SU-DHL-6 (cell line): ENCODE measurements around the gene CHD2.

ENCODE experiments used
- H2AFZ ChIP-seq: fragments of 200-600 bp; sonication (generic); 2 replicates; pipeline ENCODE4 v1.6.1; 2014; ENCODE audit warnings: low read depth, mild to moderate bottlenecking, moderate library complexity, mixed read lengths, antibody characterized with exemption, low read length; ENCODE audit not compliant: severe bottlenecking
- H3F3A ChIP-seq: fragments of 200-600 bp; shearing (Covaris generic); 2 replicates; pipeline ENCODE4 v1.6.0; 2016; ENCODE audit warnings: antibody characterized with exemption, mild to moderate bottlenecking; ENCODE audit not compliant: insufficient read depth
- H3K27ac ChIP-seq: fragments of 200-600 bp; sonication (generic); 2 replicates; pipeline ENCODE4 v1.5.1; 2016; ENCODE audit warnings: low read depth, mild to moderate bottlenecking, low read length, moderate library complexity, mixed read lengths
- H3K27me3 ChIP-seq: fragments of 200-600 bp; sonication (generic), shearing (Covaris generic); 2 replicates; pipeline ENCODE4 v1.6.0; 2014; ENCODE audit warnings: mild to moderate bottlenecking, low read length
- H3K36me3 ChIP-seq: fragments of 200-600 bp; sonication (generic); 2 replicates; pipeline ENCODE4 v1.6.1; 2014; ENCODE audit warnings: mild to moderate bottlenecking, low read length, mixed read lengths
- H3K4me2 ChIP-seq: fragments of 300-600, 200-600 bp; shearing (Covaris generic), sonication (generic); 2 replicates; pipeline ENCODE4 v1.6.0; 2014; ENCODE audit warnings: low read length, low read depth, mild to moderate bottlenecking; ENCODE audit not compliant: poor library complexity, severe bottlenecking
- H3K4me3 ChIP-seq: fragments of 200-600 bp; sonication (generic); 2 replicates; pipeline ENCODE4 v1.5.1; 2014; ENCODE audit warnings: antibody characterized with exemption, low read length, mild to moderate bottlenecking, mixed read lengths; ENCODE audit not compliant: insufficient read depth, poor library complexity, severe bottlenecking
- H3K79me2 ChIP-seq: fragments of 200-600 bp; sonication (generic); 2 replicates; pipeline ENCODE4 v1.6.1; 2014; ENCODE audit warnings: mild to moderate bottlenecking, low read length, moderate library complexity; ENCODE audit not compliant: insufficient read depth
- H3K9ac ChIP-seq: fragments of 200-600 bp; sonication (generic); 2 replicates; pipeline ENCODE4 v1.7.0; 2014; ENCODE audit warnings: mild to moderate bottlenecking, low read length
- H3K9me2 ChIP-seq: fragments of 200-600 bp; sonication (generic); replicated peaks from 2 replicates; pipeline ENCODE4 v1.6.1; 2014; ENCODE audit warnings: low read length; ENCODE audit not compliant: insufficient read depth
- H3K9me3 ChIP-seq: fragments of 200-600 bp; sonication (generic); 2 replicates; pipeline ENCODE4 v1.6.1; 2014; ENCODE audit warnings: low read length, mixed read lengths; ENCODE audit not compliant: insufficient read depth
- H4K20me1 ChIP-seq: fragments of 200-600 bp; sonication (generic); 2 replicates; pipeline ENCODE4 v1.6.1; 2014; ENCODE audit warnings: low read depth, mild to moderate bottlenecking, antibody characterized with exemption, low read length, moderate library complexity, mixed read lengths
- CTCF ChIP-seq: fragments of 200-600 bp; sonication (generic); IDR thresholded peaks from one replicate; pipeline ENCODE4 v1.5.1; 2017; ENCODE audit warnings: antibody characterized with exemption, mild to moderate bottlenecking, low read length, moderate library complexity; ENCODE audit not compliant: insufficient read depth, poor library complexity, severe bottlenecking
- EZH2phosphoT487 ChIP-seq: fragments of 200-600 bp; sonication (generic), shearing (Covaris generic); conservative IDR thresholded peaks from 2 replicates; pipeline ENCODE4 v1.6.1; 2018; ENCODE audit warnings: mild to moderate bottlenecking, antibody characterized with exemption, low read length, moderate library complexity, mixed read lengths

Gene CHD2

GRCh38 chr15:92877000-92877399, 23.1 kb upstream of the CHD2 start:
- TF ChIP-seq EZH2phosphoT487 (no peak), CTCF (no peak)
- Histone ChIP-seq H3K9me2 (no peaks in the 10 kb centered on the region), H3K9me3 (no peaks in the 10 kb centered on the region), H3K79me2 (no peaks in the 10 kb centered on the region), H3K27ac (no peak overlapping the region), H3K4me2 (no peak overlapping the region), H2AFZ (no peak overlapping the region), H3K27me3 (no peaks in the 10 kb centered on the region), H4K20me1 (no peaks in the 10 kb centered on the region), H3K4me3 (no peak overlapping the region), H3F3A (no peaks in the 10 kb centered on the region), H3K36me3 (no peaks in the 10 kb centered on the region), H3K9ac (no peak overlapping the region)

- H3F3A ChIP-seq = no peaks in the 10 kb centered on the region
- H3K27ac ChIP-seq = no peak overlapping the region
- H3K9me3 ChIP-seq = no peaks in the 10 kb centered on the region
- no peak overlapping the region for H3K4me2 ChIP-seq
- H3K79me2 ChIP-seq = no peaks in the 10 kb centered on the region
- no peak overlapping the region for H3K4me3 ChIP-seq
- no peaks in the 10 kb centered on the region for H3K9me2 ChIP-seq
- TF ChIP-seq CTCF (no peak), EZH2phosphoT487 (no peak)
- no peak overlapping the region for H2AFZ ChIP-seq
- no peak overlapping the region for H3K9ac ChIP-seq
- no peaks in the 10 kb centered on the region for H4K20me1 ChIP-seq
- no peaks in the 10 kb centered on the region for H3K27me3 ChIP-seq
- no peaks in the 10 kb centered on the region for H3K36me3 ChIP-seq
Measured at GRCh38 chr15:92877416-92877815, 22.7 kb upstream of the CHD2 start.

- Histone ChIP-seq H3K4me3 (no peak overlapping the region), H3K9ac (no peak overlapping the region), H3K9me3 (no peaks in the 10 kb centered on the region), H3K9me2 (no peaks in the 10 kb centered on the region), H3K79me2 (peaks cover 8% of the 10 kb centered on the region), H2AFZ (no peak overlapping the region), H4K20me1 (no peaks in the 10 kb centered on the region), H3K36me3 (peaks cover 4% of the 10 kb centered on the region), H3K4me2 (no peak overlapping the region), H3K27ac (no peak overlapping the region), H3K27me3 (no peaks in the 10 kb centered on the region), H3F3A (no peaks in the 10 kb centered on the region)
- TF ChIP-seq EZH2phosphoT487 (no peak), CTCF (no peak)
Measured at GRCh38 chr15:92878593-92879053, 21.5 kb upstream of the CHD2 start.
